ENCODE data around the gene ZNF630. TPM values are rescaled to one million over a fixed set of nuclear protein-coding genes. Genes with fewer than 3 reads are reported as not detected.

The ZNF630 gene
- total RNA-seq (2022; extraction: Qiagen RNA extraction) = 0.27 to 0.38 TPM (median 0.34 TPM) in 5 replicates

GRCh38 chrX:48071064-48071985 lies at the start of gene ZNF630:
ZNF630 (minus strand) TSS chrX:48071640; CDS start chrX:48066886, 4,754 bp downstream.

Other genes with a start within 250 kb of the ZNF630 start
- gene ZNF81, start 234.7 kb downstream of the ZNF630 start, total RNA-seq (2022; extraction: Qiagen RNA extraction) = 4.6 to 5.6 TPM (median 4.9 TPM) in 5 replicates
- 3.0 to 4.2 TPM (median 3.5 TPM) in 5 replicates for gene ZNF182, start 67.7 kb downstream of the ZNF630 start, total RNA-seq (2022; extraction: Qiagen RNA extraction)
- gene SPACA5, start 64.7 kb downstream of the ZNF630 start, total RNA-seq (2022; extraction: Qiagen RNA extraction) = not detected in 5 replicates
- not detected in 5 replicates for gene SPACA5B, start 59.0 kb upstream of the ZNF630 start, total RNA-seq (2022; extraction: Qiagen RNA extraction)
- gene SSX5, start 125.2 kb upstream of the ZNF630 start, total RNA-seq (2022; extraction: Qiagen RNA extraction) = not detected in 5 replicates
- gene SSX1, start 183.8 kb upstream of the ZNF630 start, total RNA-seq (2022; extraction: Qiagen RNA extraction) = not detected in 5 replicates

Data from A549 treated with dexamethasone at 1 μM for 4 hours (cell line).